UCSD-AML1 (cell line): ENCODE results near the gene SH3RF3.
A peak's percentile ranks its signal among the peaks of the same experiment; 100 is the strongest.

Experiments
- DNase-seq: peaks from one replicate; lab custom pipeline; 2025; ENCODE audit not compliant: unreplicated experiment; lab: John Stamatoyannopoulos, UW

The SH3RF3 gene

DNA sequence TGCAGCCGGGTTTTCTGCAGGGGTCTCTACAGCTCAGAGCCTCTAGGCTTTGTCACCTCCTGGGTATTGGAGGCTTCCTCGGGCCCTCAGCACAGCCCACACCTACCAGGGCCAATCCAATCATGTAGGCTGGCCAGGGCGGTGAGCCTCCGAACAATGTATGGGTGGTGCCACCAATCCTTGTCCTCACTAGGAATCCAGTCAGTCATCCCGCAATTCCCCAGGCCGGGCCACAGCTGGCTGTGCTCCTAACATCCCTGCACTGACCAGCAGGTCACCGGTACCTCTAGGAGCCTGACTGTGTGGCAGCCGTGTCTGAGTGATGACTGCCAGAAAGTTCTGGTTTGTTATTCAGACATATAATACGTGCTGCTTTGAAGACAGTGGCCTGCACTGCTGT is 129.4 kb downstream of the SH3RF3 start:
- no peak for DNase-seq

DNA sequence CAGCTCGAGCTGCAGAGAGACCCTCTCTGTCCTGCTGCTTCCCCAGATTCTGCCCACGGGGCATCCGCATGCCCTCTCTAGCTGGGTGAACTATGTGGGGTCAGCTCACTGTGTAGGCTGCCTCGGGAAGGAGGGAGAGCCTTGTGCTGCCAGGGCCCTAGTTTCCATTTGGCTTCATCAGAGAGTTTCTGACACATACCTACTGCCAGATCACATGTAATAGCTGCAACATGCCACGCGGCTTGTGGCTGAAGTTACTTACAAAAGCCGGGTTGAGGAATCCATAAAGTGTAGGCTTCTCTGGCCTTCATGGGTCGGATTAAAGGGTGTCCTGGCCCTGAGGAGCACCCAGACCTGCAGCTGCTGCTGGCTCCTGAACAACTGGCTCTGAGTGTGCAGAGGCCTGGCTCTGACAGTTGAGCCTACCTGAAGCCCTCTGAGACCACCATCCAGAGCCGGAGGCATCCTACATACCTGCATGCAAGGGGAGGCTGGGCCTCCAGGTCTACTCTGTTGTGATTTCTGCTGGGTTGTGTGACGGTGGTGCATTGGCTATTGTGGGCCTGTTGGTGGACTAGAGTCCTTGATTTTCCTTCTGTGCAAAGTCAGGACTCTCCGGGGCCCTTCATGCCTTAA is 130.0 kb downstream of the SH3RF3 start:
- DNase-seq: no peak

DNA sequence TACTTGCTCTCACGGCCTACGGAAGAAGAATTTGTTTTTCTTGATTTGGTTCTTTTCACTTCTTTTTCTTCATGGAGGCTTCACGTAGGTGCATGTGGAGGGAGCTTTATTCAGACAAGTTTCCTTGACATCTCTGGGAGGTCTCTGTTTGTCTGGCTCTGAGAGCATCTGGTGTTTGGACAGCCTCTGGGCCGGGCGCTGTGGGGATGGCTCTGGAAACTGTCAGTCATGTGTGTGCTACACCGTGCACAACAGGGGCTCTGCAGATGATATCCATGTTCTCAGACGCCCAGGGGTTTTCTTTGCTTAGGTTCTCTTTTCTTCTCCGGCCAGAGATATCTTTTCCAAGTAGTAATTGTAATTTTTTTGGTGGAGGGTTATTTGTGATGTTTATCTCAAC is 130.7 kb downstream of the SH3RF3 start:
- no peak for DNase-seq

DNA sequence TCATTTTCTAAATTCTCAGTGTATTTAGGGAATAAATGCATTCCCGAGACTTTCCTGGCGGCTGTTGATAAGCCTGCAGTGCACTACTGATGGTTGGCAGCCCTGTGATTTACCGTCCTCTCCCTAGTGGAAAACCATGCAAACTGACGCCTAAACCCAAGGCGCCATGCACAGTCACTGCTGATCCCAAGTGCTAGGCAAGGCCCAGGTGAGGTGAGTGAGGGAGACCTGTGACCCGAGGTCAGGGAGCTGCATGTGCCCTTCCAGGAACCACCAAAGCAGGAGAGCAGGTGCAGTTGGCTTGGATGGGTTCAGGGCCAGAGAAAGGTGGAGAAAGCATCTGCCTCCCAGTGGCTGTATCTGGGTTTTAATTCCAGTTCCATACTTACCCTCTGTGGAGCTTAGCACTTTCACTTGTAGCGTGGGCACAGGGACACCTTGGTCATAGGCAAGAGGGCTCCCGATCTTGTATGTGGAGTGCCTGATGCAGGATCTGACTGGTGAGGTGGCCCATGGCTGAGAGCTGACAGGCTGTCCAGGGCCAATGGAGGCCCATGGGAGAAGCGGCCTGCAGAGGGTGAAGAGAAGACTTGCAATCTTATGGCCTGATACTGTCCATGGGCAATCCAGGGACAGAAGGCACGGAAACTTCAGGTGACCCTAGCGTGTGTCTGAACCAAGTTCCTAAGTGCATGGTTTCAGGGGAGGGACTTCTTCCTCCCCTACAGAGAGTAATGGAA is 131.3 kb downstream of the SH3RF3 start:
- DNase-seq: no peak

DNA sequence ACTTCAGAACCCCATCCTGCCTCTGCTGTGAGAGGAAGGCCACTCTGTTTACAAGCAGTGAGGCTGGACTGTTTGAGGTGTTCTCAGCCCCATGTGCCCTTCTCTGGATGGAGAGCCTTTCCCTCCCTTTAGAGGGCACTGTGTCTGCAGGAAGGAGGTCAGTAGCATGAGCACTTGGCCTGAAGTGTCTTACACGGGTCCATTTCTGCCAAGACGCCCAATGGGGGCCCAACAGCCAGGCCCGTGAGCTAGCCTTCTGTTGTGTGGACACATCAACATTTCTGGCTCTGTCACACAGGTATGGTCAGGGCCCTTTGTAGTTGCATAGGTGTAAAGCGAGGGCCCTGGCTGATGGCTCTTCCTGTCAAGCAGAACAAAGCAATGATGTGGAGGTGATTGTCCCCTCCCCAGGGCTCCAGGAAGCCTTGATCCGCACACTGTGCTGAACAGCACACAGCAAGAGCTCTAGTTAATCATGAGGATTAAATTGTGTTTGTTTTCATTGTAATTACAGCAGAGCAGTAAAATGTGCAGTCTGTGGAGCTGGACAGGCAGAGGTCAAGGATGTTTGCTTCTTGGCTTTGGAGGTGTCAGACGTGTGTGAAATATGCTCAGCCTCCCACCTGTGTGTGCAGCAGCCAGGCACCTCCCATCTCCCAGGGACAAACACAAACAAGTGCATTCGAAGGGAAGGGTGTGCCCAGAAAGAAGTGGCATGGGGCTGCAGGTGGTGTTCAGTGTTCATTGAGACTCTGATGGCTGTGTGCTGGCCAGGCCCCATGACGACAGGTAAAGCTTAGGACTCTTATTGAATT is 132.1 kb downstream of the SH3RF3 start:
- peak; percentile 33 for DNase-seq

DNA sequence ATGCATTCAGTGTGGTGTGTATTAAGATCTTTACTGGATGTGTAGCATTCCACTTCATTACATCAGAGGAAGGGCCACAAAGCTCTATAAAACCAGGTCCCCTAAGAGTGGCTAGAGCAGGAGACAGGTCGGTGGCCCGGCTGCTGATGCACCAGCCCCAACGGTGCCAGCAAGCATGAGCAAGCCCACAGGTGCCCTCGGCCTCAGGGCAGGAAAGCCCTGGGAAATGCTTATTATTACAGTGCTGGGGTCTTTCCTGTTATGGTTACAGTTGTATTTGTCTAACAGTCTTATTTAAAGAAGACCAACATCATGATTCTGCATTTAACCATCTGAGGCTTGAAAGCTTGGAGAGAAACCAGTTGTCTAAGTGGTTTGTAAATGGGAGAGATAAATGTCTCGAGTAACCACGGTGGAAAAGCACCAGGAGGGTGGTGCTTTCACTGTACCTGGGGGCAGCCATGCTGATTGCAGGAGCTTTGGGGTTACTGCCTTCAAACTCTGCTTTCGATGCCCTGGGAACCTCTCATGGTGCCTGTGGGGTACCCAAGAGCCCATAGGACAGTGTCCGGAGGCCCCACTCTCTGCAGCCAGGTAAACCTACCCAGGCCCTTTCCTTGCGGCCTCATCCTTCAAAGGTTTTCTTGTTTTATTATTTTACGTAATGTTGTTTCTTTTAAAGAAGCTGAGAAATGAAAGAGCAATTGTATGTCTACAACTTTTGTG is 133.1 kb downstream of the SH3RF3 start:
- no peak for DNase-seq

DNA sequence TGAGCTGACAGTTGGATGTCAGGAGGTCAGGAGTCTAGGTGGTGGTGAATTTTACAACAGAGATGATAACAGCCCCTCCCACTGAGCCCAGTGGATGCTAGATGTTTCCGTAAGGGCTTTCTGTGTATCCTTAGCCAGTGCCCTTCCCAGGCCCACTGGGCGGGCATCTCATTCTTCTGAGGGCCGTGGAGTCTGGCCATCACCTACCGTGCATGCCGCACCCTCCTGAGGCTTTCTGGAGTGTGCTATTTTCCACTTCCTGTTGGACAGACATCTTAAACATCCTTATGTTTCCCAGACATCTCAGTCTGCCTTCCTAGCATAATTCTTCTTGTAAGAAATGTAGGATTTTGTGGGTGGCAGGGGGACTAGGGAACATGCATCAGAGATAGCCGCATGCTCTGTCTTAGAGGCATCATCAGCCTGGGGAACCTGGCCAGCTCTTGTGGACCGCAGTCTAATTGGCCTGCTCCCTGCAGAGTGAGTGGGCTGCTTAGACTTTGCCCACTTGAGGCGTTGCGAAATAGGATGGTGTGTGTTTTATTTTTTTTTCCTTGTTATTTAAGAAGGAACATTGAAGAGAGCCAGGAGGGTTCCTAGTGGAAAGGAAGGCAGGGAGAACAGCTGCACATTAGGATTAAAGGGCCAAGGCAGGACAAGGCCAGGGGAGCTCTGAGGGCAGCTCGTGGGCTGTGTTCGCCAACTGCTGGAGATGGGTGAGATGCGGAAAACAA is 135.8 kb downstream of the SH3RF3 start:
- no peak for DNase-seq

DNA sequence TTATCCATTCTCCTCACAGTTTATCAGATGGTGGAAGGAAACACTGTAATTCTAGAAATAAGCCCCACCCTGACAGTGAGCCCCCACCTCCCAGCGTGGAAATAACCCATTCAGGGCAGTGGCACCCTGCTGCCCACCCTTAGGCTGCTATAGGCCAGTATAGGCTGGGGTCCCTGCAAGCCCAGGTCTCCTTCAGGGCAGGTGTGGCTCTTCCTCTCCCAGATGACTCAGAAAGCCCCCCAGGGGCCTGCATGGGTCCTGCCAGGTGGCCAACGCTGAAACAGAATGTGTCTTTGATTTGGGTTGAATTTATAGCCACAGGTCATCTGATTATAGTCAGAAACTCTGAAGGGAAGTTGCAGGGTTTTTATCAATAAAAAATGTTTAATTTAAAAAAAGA is 136.4 kb downstream of the SH3RF3 start:
- DNase-seq: no peak

DNA sequence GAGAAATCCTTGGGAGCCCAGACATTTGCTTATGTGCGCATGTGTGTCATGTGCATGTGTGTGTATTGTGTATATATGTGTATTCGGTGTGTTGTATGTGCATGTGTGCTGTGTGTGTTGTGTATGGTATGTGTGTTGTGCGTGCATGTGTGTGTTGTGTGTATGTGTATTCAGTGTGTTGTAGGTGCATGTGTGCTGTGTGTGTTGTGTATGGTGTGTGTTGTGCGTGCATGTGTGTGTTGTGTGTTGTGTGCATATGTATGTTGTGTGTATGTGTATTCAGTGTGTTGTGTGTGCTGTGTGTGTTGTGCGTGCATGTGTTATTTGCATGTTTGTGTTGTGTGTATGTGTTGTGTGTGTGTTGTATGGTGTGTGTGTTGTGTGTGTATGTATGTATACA is 136.9 kb downstream of the SH3RF3 start:
- no peak for DNase-seq

DNA sequence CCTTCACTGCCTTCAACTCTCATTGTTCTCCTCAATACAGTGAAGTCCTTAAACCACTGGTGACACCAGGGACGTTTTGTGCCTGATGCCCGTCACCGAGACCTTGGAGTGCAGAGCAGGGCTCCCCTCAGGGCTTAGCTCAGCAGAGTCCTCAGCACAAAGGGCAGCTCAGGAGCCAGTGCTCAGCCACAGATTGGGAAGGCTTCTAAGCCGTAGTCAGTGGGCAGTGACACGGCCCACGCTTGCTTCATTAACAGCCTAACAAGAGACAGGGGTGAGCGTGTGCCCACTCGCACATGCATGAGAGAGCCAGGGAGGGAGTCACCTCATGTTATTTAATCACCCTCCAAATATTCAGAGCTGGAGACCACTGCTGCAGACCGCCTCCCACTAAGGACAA is 137.5 kb downstream of the SH3RF3 start:
- DNase-seq: no peak

DNA sequence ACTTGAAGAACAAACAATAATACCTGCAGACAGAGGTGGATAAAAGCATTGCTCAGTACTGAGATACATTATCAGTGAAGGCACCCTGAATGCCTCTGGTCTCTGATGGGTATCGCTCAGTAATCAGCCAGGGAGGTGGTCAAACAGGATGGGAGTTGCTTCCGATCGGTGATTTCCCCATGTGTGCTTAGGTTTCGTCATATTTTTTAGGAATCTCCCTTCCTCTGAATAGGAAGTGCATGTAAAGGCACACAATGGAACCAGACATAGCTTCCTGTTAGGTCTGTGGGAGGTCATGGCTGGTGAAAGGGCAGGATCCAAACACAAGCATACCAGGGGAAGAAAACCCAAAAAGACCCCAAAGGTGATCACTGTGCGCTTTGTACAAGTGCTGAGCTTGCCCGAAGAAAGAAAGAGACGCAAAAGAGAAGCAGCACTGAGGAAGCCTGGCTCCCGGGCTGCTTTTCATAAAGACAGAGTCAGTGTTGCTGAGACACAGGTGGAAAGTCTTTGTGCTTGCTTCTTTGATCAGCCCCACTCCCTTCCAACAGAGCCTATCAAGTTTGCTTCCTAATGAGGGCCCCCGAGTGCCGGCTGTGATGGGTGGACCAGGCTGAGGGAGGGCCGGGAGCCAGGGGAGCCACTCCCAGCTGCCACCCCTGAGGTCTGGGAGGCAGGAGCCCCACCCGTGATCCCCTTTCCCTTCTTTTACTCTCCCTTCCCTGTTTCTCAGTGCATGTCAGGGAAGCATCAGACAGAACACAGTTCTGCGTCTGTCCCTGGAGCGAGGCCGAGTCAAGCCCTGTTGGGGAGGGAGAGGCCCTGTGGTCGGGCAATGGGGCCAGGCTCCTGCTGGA is 138.2 kb downstream of the SH3RF3 start:
- DNase-seq: peak; percentile 56

DNA sequence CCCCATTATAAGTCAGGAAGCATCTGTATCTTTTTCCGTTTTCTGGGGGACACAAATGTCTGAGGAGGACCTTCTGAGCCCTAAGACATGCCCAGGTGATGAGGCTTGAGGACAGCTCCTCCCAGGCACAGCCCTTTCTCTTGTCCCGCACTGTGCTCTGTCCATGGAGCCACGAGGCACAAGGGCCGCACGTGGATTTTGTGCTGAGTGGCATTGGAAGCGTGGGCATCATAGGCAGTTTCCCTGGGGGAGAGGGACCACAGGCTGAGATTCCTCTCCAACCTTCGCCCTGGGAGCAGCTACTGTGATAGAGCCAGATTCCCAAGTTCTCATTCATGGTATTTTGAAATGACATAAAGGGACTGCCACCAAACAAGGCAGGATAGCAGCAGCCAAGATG is 139.9 kb downstream of the SH3RF3 start:
- no peak for DNase-seq

DNA sequence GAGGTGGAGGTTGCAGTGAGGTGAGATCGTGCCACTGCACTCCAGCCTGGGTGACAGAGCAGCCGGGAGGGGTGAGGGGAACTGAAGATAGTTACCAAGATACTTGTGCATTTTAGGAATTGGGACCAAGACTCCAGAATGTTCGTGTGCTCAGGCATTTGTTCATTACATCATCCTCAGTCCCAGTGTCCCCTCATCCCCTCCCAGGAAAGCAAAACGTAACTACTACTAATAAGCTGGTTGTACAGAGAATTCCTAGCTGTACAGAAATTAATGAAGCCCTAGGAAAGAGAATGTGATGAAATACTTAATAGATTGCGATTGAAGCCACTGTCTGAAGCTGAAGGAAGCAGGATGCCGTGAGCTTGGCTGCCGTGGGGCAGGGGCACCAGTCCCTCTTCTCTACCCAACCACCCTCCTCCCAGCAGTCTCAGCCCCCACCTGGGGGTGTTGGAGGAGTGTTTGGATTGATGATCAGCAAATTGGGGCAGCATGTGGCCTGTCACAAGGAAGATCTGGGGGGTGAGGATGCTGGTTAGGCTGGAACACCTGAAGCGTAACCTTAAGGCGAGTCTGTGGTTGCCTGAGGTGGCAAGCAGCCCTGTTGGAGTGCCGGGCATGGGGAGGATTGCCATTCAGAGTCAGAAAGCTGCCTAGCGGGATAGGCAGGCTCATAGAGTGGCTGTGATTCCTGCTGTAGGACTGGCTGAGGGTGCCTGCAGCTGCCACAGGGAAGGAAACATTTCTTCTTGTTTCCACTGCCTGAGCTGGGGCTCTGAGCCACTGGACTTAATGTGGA is 140.9 kb downstream of the SH3RF3 start:
- DNase-seq: no peak

DNA sequence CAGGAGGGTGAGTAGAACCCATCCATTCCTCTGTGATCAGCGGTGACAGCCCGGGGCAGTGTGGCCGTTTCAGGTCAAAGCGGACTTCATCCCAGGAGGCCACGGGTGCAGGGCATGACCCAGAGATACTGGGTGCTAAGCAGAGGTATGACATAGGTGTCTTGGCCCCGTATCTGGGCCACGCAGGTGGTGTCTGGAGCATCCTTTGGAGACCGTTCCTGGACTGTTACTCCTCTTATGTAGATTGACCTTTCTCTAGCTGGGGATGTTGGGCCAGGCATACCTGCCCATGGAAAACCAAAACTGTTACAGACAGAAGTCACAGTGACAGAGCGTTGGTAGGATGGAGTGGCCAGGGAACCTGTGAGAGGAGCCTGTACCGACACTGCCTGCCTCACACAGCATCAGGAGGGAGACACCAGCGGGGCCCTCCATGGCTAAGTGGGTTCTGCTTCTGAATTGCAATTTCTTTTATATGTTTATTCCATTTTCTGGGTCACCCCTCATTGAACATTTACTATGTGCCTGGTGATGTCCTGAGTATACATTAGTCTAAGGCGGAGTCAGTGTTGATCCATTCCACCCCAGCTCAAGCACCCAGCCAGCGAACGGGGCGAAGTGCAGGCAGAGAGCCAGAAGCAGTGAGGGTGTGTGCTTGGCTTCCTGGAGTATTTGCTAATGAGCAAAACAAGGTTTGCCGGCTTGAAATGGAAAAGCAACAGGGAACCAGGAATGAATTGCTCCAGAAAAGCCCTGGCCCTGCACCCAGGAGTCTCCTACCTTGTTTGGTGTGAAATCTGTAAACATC is 141.7 kb downstream of the SH3RF3 start:
- no peak for DNase-seq

DNA sequence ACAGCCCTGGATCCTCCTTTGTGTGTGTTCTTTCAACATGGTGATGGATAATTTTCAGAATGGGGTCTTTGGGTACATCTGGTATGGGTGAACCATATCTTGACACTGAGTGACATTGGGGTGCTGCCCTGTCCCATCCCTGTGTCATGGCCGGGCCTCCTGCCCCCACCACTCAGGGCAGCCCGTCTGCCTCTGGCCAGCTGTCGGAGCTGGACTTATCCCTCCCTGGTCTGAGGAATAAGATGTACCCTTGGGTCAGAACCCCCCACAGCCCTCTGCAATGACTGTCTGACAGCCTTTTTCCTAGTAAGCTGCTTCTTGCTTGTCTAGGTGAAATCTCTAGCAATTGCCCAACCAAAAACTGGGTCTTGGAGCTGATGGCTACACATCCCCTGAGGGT is 142.9 kb downstream of the SH3RF3 start:
- DNase-seq: no peak

DNA sequence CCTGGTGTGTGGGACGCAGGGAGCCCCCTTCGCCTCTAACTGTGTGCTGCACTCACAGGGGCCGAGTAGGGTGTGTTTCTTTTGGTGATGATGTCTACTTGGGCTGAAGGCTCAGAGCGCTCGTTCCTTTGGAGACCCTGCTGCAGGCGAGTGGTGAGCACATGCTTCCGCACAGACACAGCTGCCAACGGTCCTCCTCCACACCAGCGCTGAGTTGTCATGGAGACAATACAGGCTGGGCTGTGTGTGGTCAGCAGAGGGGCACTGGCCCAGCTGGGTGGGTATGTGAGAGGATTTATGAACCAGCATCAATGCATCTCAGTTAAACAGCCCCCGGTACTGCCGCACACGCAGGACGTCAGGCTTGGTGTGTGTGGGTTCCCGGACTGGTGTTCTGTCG is 143.5 kb downstream of the SH3RF3 start:
- DNase-seq: no peak

DNA sequence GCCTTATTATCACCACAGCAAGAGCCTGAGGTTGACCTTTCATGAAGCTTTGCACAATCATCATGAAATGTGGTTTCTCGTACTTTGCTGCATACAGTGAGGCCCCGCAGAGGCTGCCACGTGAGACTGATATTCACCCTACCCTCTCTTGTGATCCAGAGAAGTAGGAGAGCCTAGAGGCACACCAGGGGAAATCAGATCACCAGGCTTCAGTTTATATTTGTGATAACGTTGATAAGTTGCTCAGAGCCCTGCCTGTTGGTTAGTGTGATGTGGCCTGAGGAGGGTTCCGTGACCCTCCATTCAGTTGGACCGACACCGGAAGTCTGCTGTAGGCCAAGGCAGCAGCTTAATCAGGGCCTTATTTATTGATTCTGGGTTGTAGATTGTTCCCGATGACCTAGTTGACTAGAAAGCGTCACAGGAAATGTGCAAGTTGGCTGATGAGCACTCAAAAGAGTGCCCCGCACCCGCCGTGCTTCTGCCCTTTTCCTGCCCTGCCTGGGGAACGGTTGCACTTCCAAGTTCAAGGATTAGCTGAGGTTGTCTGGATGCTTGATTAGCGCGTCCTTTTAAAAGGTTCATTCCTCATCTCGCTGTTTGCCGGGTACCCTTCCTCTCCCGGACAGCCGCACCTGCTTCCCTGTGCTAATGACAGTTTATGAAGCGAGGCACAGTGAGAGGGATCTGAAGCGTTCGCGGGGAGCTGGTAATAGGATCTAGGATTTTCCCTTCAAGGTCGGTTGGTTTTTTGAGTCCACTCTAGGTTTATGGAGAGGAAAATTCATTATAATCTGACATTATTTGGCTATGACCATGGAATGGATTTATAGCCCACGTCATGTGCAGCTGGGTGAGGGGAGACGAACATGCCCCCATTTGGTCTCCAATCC is 146.4 kb downstream of the SH3RF3 start:
- no peak for DNase-seq
